Activated gamma-delta T cell treated with Interleukin-2 at 50 U/mL for 16 hours (primary cell): ENCODE data around the gene CACNB4.
"Not testable (repeated sequence)": the region's sequence is repeated elsewhere in the genome, so short reads cannot be mapped to it uniquely, and the experiment has no call there.

Experiments used
- DNase-seq: peaks from one replicate; pipeline ENCODE4 v3.0.0-alpha.2; 2020

Gene CACNB4

GRCh38 chr2:152049541-152049940, 49.3 kb downstream of the CACNB4 start:
- no peak for DNase-seq

DNA sequence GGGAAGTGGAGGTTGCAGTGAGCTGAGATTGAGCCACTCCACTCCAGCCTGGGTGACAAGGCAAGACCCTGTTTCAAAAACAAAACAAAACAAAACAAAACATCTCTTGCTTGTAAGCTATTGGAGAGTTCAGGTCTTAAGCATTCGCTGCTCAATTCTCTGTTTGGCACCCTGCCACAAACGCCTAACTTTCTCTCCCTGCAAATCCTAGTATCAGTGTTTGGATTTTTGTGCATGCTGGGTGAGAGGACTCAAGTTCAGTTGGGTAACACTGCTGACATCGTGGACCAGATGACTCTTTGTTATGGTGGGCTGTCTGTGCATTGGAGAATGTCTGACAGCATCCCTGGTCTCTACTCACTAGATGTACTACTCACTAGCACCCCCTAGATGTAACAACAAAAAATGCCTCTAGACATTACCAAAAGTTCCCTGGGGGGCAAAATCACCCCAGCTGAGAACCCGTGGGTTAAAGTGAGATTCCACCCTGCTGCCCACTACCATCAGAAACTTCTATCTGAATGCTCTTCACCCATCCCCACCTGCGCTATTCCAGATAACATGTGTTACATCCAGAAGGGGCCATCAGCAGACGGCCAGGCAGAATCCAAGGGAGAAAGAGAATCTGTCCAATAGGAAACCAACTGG, 50.9 kb downstream of the CACNB4 start:
- DNase-seq: no peak

DNA sequence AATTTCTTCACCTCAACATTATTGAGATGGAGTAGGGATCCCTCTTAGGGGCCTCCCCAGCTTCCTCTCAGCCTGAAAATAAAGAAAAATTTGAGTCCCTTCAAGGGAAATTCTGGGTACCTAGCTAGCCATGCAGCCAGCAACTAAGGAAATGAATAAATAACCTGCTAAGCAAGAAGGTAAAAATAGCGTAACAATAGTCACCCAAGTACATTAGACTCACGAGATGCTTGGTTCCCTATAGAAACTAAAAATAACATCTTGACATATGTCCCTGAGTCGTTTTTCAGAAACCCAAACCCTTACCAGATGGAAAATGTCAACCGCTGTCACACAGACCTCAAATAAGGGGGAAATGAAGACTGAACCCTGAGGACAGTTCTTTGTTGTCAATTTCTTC, 51.9 kb downstream of the CACNB4 start:
- DNase-seq: no peak

DNA sequence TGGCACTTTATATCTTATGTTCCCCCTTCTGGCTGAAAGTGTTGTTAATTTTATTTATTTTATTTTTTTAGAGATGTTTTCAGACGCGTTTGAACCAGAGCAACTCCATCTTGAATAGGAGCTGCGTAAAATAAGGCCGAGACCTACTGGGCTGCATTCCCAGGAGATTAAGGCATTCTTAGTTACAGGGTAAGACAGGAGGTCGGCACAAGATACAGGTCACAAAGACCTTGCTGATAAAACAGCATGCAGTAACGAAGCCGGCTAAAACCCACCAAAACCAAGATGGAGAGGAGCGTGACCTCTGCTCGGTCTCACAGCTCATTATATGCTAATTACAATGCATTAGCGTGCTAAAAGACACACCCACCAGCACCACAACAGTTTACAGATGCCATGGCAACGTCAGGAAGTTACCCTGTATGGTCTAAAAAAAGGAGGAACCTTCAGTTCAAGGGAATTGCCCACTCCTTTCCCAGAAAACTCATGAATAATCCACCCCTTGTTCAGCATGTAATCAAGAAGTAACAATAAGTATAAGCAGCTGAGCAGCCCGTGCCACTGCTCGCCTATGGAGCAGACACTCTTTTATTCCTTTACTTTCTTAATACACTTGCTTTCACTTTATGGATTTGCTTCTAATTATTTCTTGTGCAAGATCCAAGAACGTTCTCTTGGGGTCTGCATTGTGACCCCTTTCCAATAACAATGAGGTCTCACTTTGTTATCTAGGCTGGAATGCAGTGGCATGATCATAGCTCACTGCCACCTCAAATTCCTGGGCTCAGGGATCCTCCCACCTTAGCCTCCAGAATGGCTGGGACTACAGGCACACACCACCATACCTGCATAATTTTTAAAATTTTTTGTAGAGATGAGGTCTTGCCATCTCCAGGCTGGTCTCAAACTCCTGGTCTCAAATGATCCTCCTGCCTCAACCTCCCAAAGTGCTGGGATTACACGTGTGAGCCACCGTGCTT, 55.9 kb downstream of the CACNB4 start:
- DNase-seq: no peak

GRCh38 chr2:152038441-152038958, 60.3 kb downstream of the CACNB4 start:
- DNase-seq: no peak

DNA sequence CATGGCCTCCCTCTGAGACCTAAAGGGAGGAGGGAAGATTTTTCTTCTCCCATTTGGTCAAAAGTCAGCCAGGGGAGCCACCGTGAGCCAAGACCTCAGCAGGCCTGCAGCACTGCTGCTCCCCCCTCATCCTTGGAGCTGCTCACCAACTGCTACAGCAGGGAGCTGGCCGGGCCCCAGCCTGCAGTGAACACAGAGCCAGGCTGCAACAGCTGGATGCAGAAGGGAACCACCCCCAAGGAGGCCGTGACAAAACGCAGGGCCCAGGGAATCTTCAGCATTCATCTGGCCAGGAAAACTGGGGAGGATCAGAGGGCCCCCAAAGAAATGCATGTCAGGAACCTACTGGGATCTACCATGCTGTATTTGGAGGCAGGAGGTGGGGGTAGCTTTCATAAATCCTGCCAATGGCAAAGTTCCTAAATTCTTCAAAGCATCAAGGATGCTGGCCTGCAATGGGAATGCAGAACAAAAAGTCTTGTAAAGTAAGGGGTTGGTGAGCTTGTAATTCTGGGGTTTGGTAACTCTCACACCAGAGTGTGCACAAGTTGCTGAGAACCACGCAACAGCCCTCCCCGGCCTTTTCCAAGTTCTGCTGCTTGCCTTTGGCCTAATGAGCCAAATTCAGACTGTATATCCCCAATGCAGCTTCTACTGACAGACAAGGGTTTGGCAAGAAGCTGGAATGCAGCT, 61.0 kb downstream of the CACNB4 start:
- no peak for DNase-seq

GRCh38 chr2:152036611-152037469, 62.0 kb downstream of the CACNB4 start:
- DNase-seq: peak; percentile 46

DNA sequence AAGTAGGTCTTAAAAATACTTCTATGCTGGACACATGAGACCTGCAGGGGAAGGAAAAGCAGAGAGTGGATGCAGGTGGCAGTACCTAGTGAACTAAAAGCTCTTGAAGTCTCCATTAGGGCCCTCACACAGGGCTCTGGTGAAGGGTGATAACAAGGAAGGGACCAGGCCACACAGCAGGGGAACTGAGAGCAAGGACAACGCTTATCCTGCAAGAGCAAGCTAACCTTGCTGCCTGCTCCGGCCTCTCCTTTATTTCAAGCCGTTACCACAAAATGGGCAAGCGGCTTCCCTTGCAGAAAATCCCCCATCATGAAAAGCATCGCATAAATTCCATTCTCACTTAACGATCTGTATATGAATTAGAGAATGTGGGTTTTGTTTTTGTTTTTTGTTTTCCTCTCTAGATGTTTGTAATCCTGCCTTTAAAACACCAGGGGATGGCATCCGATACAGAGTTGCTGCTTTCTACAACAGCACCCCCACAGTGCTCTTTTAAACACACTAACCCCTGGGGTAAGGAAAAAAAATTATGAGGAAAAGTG, 64.5 kb downstream of the CACNB4 start:
- DNase-seq: no peak

DNA sequence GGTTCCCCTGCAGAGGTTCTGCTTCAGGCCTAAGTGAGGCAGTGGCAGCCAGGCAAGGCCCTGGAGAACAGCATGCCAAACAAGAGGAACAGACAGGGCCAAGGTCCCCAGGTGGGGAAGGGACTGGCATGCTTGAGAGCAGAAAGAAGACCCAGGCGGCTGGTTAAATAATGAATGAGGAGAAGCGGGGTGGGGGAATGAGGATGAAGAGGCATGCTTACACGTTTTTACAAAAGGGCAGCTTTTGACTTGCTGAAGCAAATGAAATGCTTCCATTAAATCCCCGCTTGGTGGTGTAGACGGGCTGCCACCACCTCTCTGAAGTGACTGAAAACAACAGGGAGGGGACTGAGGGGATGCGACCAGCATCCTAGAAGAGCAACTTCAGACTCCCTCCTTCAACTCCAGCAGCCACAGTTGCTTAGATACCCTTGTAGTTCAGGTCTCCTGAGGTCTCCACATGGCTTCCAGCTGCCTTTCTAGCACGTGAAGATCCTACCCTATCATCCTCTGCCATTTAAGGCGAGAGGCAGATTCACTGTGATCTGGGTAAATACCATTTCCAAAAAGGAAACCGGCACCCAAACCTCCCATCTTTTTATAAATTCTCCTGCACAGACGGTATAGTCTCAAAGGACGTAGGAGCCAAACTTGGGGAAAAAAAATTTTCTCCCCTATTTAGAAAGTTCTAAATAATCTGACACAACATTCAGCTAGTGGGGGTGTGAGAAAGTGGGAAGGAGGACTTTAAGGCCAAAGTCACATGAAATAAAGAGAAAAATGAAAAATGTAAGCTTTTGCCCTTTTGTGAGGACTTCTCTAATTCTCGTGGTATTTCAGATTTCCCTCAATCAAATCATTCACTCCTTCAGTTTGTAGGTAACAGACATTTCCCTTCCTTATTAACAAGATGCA, 65.6 kb downstream of the CACNB4 start:
- no peak for DNase-seq

DNA sequence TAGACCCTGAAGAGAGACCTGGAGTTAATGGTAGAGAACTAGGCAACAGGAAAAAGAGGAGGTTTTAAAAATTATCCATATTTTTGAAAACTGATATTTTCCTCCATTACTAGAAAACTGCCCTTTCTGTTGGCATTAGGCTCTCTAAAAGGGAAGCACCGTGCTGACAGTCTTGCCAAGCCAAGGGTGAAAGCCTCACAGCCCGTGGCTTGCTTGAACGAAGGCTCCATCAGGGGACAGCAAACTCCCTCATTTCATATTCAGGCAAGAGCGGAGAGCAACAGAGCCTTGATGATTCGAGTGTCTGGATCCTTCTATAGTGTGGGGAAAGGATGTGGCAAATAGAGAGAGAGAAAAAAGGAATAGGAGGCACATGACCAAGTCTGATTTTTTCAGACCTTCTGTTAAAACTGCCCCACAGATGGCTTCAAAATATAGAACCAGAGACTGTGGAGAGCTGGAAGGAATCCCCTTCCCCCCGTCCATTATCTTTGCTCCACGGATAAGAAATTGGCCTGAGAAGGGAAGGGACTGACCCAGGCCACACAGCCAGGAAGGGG, 67.0 kb downstream of the CACNB4 start:
- no peak for DNase-seq

- DNase-seq: not testable (repeated sequence)
Measured at GRCh38 chr2:152030596-152031328, 68.1 kb downstream of the CACNB4 start.

- no peak for DNase-seq
Measured at GRCh38 chr2:152028182-152028862, 70.5 kb downstream of the CACNB4 start.

- DNase-seq: peak; percentile 73
Measured at GRCh38 chr2:152025678-152026287, 73.1 kb downstream of the CACNB4 start.

GRCh38 chr2:152024477-152024876, 74.4 kb downstream of the CACNB4 start:
- no peak for DNase-seq

DNA sequence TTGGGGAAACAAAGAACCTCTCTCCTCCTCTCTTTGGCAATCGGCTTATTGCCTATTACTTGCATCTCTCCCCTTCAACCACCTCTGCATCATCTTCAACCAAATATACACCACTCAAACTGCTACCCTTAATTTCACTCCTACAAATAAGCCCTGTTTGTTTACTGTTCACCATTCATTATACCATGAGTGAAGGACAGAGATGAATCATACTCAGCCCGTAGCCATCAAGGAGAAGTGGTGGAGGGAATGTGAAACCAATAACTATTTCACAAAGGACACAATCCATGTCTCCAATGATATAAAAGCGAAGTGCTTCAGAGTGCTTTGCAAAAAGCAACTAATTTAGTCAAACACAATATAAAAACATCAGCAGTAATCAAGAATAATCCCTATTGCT, 76.8 kb downstream of the CACNB4 start:
- DNase-seq: no peak

DNA sequence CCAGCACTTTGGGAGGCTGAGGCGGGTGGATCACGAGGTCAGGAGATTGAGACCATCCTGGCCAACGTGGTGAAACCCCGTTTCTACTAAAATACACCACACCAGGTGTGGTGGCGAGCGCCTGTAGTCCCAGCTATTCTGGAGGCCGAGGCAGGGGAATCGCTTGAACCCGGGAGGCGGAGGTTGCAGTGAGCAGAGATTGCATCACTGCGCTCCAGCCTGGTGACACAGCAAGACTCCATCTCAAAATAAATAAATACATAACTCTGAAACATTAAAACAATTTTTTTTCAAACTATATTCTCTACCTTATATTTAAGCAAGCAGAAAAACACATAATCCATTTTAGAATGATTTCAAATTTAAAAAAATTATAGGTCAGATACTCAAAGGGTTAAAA, 77.8 kb downstream of the CACNB4 start:
- not testable (repeated sequence) for DNase-seq

DNA sequence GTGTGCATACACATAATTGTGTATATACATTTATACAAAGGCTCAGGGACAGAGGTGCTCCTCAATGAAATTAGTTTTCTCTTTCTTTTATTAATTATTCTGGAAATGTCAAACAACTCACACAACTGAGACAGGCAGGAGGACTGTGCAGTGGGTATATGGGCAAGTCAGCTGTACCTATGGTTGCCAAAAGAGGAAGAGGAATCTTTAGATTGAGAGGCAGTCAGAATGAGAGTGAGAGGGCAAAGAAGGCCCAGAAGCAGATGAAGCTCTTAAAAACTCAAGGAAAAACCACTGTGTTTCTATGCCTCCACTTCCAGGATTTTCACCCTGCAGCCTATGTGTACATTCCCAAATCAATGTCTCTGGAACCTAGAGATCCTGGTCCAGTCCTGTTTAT, 79.1 kb downstream of the CACNB4 start:
- no peak for DNase-seq
